Panc1 (cell line): ENCODE results near the gene RALGAPB. TPM values are rescaled to one million over a fixed set of nuclear protein-coding genes. Genes with fewer than 3 reads are reported as not detected.

ENCODE experiments used
- ATAC-seq: fragments of 200-7000 bp; cut with Tn5 transposase; 2 replicates; pipeline ENCODE4 v1.9.1; 2020; ENCODE audit warnings: mild to moderate bottlenecking, moderate library complexity
- BruUV-seq: library from RNA; stranded (reverse); fragments of 400-500 nt; replicated peaks from 2 replicates; lab custom pipeline; 2021; lab: Mats Ljungman, UMichigan
- CTCF ChIA-PET: fragments of 300-600 bp; sonication (Branson Sonifier 250); formaldehyde crosslinking; loops from one replicate; lab custom pipeline; 2022; ENCODE audit warnings: antibody characterized with exemption; lab: Charles Lee
- POLR2A ChIA-PET: fragments of 300-600 bp; sonication (Branson Sonifier 250); formaldehyde crosslinking; loops from one replicate; lab custom pipeline; 2022; ENCODE audit warnings: antibody characterized with exemption; lab: Charles Lee
- DNase-seq: peaks from one replicate; pipeline ENCODE4 v3.0.0-alpha.2; 2010; ENCODE audit warnings: low read depth, low spot score
- H3K27ac ChIP-seq: 2 replicates; pipeline ENCODE4 v1.5.1; 2011; ENCODE audit warnings: mild to moderate bottlenecking, low read length, inconsistent platforms
- H3K27me3 ChIP-seq: fragments of 200-500 bp; sonication (Bioruptor generic); 2 replicates; pipeline ENCODE4 v1.6.0; 2014; ENCODE audit warnings: low read length, inconsistent platforms; ENCODE audit not compliant: control insufficient read depth, insufficient read depth
- H3K36me3 ChIP-seq: fragments of 200-500 bp; sonication (Bioruptor generic); 2 replicates; pipeline ENCODE4 v1.5.1; 2014; ENCODE audit warnings: inconsistent platforms, mild to moderate bottlenecking, low read length, moderate library complexity; ENCODE audit not compliant: control insufficient read depth, insufficient read depth
- H3K4me1 ChIP-seq: 2 replicates; pipeline ENCODE4 v1.5.1; 2011; ENCODE audit warnings: inconsistent platforms, mild to moderate bottlenecking, low read length, moderate library complexity; ENCODE audit not compliant: control insufficient read depth, insufficient read depth
- H3K4me3 ChIP-seq, 2 experiments: 2 replicates each; pipeline ENCODE4 v1.5.1; 2011 to 2012; ENCODE audit warnings: low read depth in 2 of 2, low read length in 2 of 2, mild to moderate bottlenecking in 2 of 2, inconsistent platforms in 1 of 2, moderate library complexity in 1 of 2
- H3K9me3 ChIP-seq: fragments of 200-500 bp; sonication (Bioruptor generic); 2 replicates; pipeline ENCODE4 v1.5.1; 2014; ENCODE audit warnings: low read depth, mild to moderate bottlenecking, inconsistent platforms, low read length, moderate library complexity; ENCODE audit not compliant: control insufficient read depth, insufficient read depth
- CTCF ChIP-seq: fragments of 450-650 bp; IDR thresholded peaks from 2 replicates; pipeline ENCODE4 v1.5.1; 2017; ENCODE audit warnings: mild to moderate bottlenecking
- POLR2AphosphoS5 ChIP-seq: IDR thresholded peaks from 2 replicates; pipeline ENCODE4 v1.6.1; 2012; ENCODE audit warnings: mild to moderate bottlenecking, low read depth, low read length, moderate library complexity
- REST ChIP-seq, 2 experiments: IDR thresholded peaks; 2 replicates each; pipeline ENCODE4 v1.6.1; 2011 to 2012; ENCODE audit warnings: low read depth in 2 of 2, control low read depth in 1 of 2, low read length in 1 of 2, mild to moderate bottlenecking in 1 of 2, moderate library complexity in 1 of 2; ENCODE audit not compliant: insufficient read depth in 1 of 2
- SIN3A ChIP-seq: IDR thresholded peaks from 2 replicates; pipeline ENCODE4 v1.6.1; 2012; ENCODE audit warnings: low read depth, mild to moderate bottlenecking, low read length, moderate library complexity, borderline replicate concordance; ENCODE audit not compliant: insufficient read depth
- TCF7L2 ChIP-seq: IDR thresholded peaks from 2 replicates; pipeline ENCODE4 v1.6.1; 2011; ENCODE audit warnings: mild to moderate bottlenecking, low read depth, low read length, inconsistent platforms
- in situ Hi-C: cut with HindIII; loops from 2 replicates; pipeline ENCODE4 v1.10.0; 2016; ENCODE audit warnings: low sequenced_read_pairs, low pct_unique_long_range_greater_than_20kb
- intact Hi-C: fragments of 100-400 bp; cut with micrococcal nuclease; formaldehyde crosslinking; loops from one replicate; pipeline ENCODE4 v1.10.0; 2022; ENCODE audit not compliant: unreplicated experiment
- total RNA-seq: library from RNA; stranded (reverse); gene quantifications from one replicate; pipeline ENCODE4 v1.2.1, GENCODE V29; 2021; ENCODE audit not compliant: unreplicated experiment

The RALGAPB gene
- total RNA-seq, 1 experiment from 2014 or later, result 33.1 TPM

GRCh38 chr20:38498909-38499308, 26.3 kb downstream of the RALGAPB start:
- DNase-seq, result no peak
- Histone ChIP-seq H3K36me3 (peaks cover 19% of the 10 kb centered on the region), H3K4me1 (no peaks in the 10 kb centered on the region), H3K4me3 (no peak overlapping the region), H3K27me3 (no peaks in the 10 kb centered on the region), H3K9me3 (no peaks in the 10 kb centered on the region), H3K27ac (no peak overlapping the region)
- BruUV-seq, result no TSS peak
- TF ChIP-seq POLR2AphosphoS5, result no peak
- no peak for TF ChIP-seq REST (IDR thresholded peaks at IDR 0.05; ENCODE audit: insufficient read depth in 1 of 2, low read depth in 2 of 2, low read length in 1 of 2)
- no peak for TF ChIP-seq SIN3A
- no peak for TF ChIP-seq TCF7L2
- no peak for TF ChIP-seq CTCF
- in situ Hi-C loops (no loop called here), intact Hi-C loops (no loop called here)
- ChIA-PET POLR2A (no interaction called here), CTCF (no interaction called here)
- ATAC-seq, result no peak

DNA sequence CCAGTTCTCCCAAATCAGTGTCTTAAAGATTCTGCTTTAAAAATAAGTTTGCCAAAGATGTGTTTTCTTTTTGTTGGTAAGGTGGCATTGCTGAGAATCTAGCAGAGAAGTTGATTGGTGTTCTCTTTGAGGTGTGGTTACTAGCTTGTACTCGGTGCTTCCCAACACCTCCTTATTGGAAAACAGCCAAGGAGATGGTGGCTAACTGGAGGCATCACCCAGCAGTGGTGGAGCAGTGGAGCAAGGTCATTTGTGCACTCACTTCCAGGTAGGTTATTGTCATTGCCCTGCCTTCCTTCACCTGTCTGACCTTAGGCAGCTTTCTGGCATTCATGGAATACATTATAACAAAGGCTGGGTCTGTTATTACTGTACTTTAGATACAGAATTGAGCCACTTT, 26.7 kb downstream of the RALGAPB start:
- intact Hi-C loops, result no loop called here
- DNase-seq (no peak), ATAC-seq (no peak)
- ChIA-PET POLR2A (no interaction called here), CTCF (no interaction called here)
- Histone ChIP-seq H3K27me3 (no peaks in the 10 kb centered on the region), H3K27ac (no peak overlapping the region), H3K9me3 (no peaks in the 10 kb centered on the region), H3K36me3 (peaks cover 19% of the 10 kb centered on the region), H3K4me1 (no peaks in the 10 kb centered on the region), H3K4me3 (no peak overlapping the region)
- no TSS peak for BruUV-seq
- no peak for TF ChIP-seq POLR2AphosphoS5
- in situ Hi-C loops, result no loop called here

DNA sequence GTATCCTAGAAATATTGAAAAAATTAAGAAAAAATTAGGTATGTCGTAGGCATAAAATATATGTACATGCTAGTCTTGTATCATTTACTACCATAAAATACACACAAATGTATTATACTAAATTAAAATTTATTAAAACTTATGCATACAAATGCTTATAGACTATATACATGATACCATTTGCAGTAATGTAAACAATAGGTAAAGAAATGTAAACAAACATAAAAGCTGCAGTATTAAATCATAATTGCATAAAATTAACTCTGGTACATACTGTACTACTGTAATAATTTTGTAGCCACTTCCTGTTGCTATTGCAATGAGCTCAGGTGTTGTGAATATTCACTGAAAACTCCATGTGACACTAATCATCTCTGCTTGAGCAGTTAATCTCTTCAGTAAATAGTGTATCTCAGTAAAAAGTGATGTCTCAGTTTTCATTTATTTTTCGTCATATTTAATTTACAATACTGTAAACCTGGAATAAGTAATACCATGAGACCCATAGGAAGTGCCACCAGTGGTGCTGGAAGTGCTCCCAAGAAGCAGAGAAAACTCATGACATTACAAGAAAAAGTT, 29.3 kb downstream of the RALGAPB start:
- ChIA-PET CTCF (interaction anchor here (0.5 kb wide), 1 partner anchor 32 kb away, joined by 3 read pairs; no protein-coding TSS in a partner anchor), POLR2A (no interaction called here)
- intact Hi-C loops, result no loop called here
- Histone ChIP-seq H3K9me3 (no peaks in the 10 kb centered on the region), H3K36me3 (peaks cover 8% of the 10 kb centered on the region; the same call in 1 of the 2 replicates), H3K27me3 (no peaks in the 10 kb centered on the region), H3K4me1 (no peaks in the 10 kb centered on the region), H3K4me3 (no peak overlapping the region), H3K27ac (no peak overlapping the region)
- TF ChIP-seq REST (IDR thresholded peaks at IDR 0.05; ENCODE audit: insufficient read depth in 1 of 2, low read depth in 2 of 2, low read length in 1 of 2) (no peak), SIN3A (no peak), CTCF (no peak), POLR2AphosphoS5 (no peak), TCF7L2 (no peak)
- no TSS peak for BruUV-seq
- DNase-seq (no peak), ATAC-seq (no peak)
- in situ Hi-C loops, result no loop called here
